ENCODE data around the gene PHYHIPL.

DNA sequence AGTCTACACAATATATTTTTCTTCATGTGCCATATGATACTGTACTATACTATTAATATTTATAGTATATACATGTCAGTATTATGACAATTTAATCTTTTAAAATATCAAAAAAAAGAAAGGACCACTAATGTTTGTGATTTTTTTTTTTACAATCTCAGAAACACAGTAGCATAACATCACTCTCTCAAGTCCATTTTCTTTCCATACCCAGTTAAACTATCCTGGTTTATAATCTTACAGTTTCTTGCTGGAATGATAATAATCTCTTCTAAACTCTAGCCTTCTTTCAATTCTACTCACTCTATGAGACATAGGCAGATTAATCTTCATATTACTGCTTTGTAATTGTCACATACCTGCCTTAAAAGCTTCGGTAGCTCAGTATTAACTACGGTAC, 8.9 kb upstream of the PHYHIPL start:
- no peak for TF ChIP-seq CTCF (IDR thresholded peaks at IDR 0.05)
- TF ChIP-seq POLR2A (IDR thresholded peaks at IDR 0.05): no peak

Measured in heart left ventricle (tissue), 13 donors.